HepG2 (cell line): Measurements from ENCODE around the gene ERLIN1. TPM values are rescaled to one million over a fixed set of nuclear protein-coding genes. Genes with fewer than 3 reads are reported as not detected.

Experiments
- ATF6 ChIP-seq: sonication (generic); formaldehyde crosslinking; conservative IDR thresholded peaks from 2 replicates; pipeline ENCODE4 v1.4.0; 2020; ENCODE audit warnings: missing genetic modification reagents
- BCL3 ChIP-seq: sonication (generic); formaldehyde crosslinking; IDR thresholded peaks from 2 replicates; pipeline ENCODE4 v1.5.1; 2020; ENCODE audit warnings: mild to moderate bottlenecking, missing genetic modification reagents, moderate library complexity
- CBX2 ChIP-seq, 2 experiments: fragments of 200-600 bp in 1 of 2; sonication (generic); formaldehyde crosslinking in 1 of 2; IDR thresholded peaks; 2 replicates each; pipeline versions ENCODE4 v1.7.0 to v1.8.1; 2018 to 2022; ENCODE audit warnings: low read depth in 2 of 2, low read length in 1 of 2, mild to moderate bottlenecking in 1 of 2, missing genetic modification reagents in 1 of 2
- ETS1 ChIP-seq: sonication (generic); formaldehyde crosslinking; IDR thresholded peaks from 2 replicates; pipeline ENCODE4 v1.4.0; 2020; ENCODE audit warnings: missing genetic modification reagents
- FOXA1 ChIP-seq, 2 experiments: fragments of 450-650 bp in 1 of 2; sonication (generic) in 1 of 2; formaldehyde crosslinking in 1 of 2; IDR thresholded peaks; 2 replicates each; pipeline versions ENCODE4 v1.4.0 to v1.6.1; 2016 to 2020; ENCODE audit warnings: missing genetic modification reagents in 1 of 2
- HOXA9 ChIP-seq: sonication (generic); formaldehyde crosslinking; IDR thresholded peaks from 2 replicates; pipeline ENCODE4 v1.8.1; 2022; ENCODE audit warnings: missing genetic modification reagents, mild to moderate bottlenecking, moderate library complexity, borderline replicate concordance
- IKZF1 ChIP-seq: fragments of 450-650 bp; IDR thresholded peaks from 2 replicates; pipeline ENCODE4 v1.7.1; 2016
- KLF12 ChIP-seq: sonication (generic); formaldehyde crosslinking; IDR thresholded peaks from 2 replicates; pipeline ENCODE4 v1.4.0; 2020; ENCODE audit warnings: missing genetic modification reagents, borderline replicate concordance
- MAFF ChIP-seq: IDR thresholded peaks from 2 replicates; pipeline ENCODE4 v1.6.1; 2011; ENCODE audit warnings: low read depth, low read length, improper control_type of control experiment
- MIXL1 ChIP-seq: IDR thresholded peaks from 2 replicates; pipeline ENCODE4 v1.6.1; 2016
- NCOA5 ChIP-seq: sonication (generic); formaldehyde crosslinking; IDR thresholded peaks from 2 replicates; pipeline ENCODE4 v1.4.0; 2020; ENCODE audit warnings: missing genetic modification reagents
- REL ChIP-seq: sonication (generic); formaldehyde crosslinking; conservative IDR thresholded peaks from 2 replicates; pipeline ENCODE4 v1.8.0; 2022; ENCODE audit warnings: mild to moderate bottlenecking, missing genetic modification reagents, moderate library complexity
- ZC3H13 ChIP-seq: sonication (generic); formaldehyde crosslinking; IDR thresholded peaks from 2 replicates; pipeline ENCODE4 v1.8.1; 2023; ENCODE audit warnings: mild to moderate bottlenecking, missing genetic modification reagents, moderate library complexity
- ZNF512B ChIP-seq: sonication (generic); formaldehyde crosslinking; IDR thresholded peaks from 2 replicates; pipeline ENCODE4 v1.5.1; 2020; ENCODE audit warnings: missing genetic modification reagents, mild to moderate bottlenecking, borderline replicate concordance
- ZNF513 ChIP-seq: sonication (generic); formaldehyde crosslinking; conservative IDR thresholded peaks from 2 replicates; pipeline ENCODE4 v1.5.0; 2020; ENCODE audit warnings: missing genetic modification reagents
- ZNF563 ChIP-seq: sonication (generic); formaldehyde crosslinking; IDR thresholded peaks from 2 replicates; pipeline ENCODE4 v1.8.0; 2022; ENCODE audit warnings: mild to moderate bottlenecking, moderate library complexity, missing genetic modification reagents
- ZNF644 ChIP-seq: IDR thresholded peaks from 2 replicates; pipeline ENCODE4 v1.6.1; 2016; ENCODE audit warnings: low read depth
- ZNF792 ChIP-seq: IDR thresholded peaks from 2 replicates; pipeline ENCODE4 v1.6.1; 2016
- polyA plus RNA-seq, 8 experiments: library from polyadenylated mRNA; depleted of rRNA in 3 of 8; stranded (reverse) in 7 of 8; unstranded in 1 of 8; fragments of >200 nt; fragmentation: Illumina TruSeq in 4 of 8; extraction: Trizol in 4 of 8; gene quantifications; 2 replicates each; pipeline versions ENCODE4 v1.2.1 to v1.2.3, GENCODE V29; 2011 to 2016; ENCODE audit warnings: low read depth in 4 of 8, missing spikeins in 1 of 8, mixed read lengths in 1 of 8; ENCODE audit not compliant: insufficient read depth in 1 of 8
- total RNA-seq, 5 experiments: library from RNA; depleted of rRNA; stranded (reverse); fragments of >200 nt; fragmentation: Illumina TruSeq; extraction: Trizol; gene quantifications; 2 replicates each; pipeline ENCODE4 v1.2.3, GENCODE V29; 2016; ENCODE audit warnings: low read depth in 1 of 5

ERLIN1 gene
- total and polyA plus RNA-seq, 2 of the 13 experiments (the other 11 are each of a cell fraction or from before 2014, with no cell fraction given): 56.8 to 69.3 TPM

GRCh38 chr10:100186253-100187212 is 704 bp upstream of the ERLIN1 start (continued):
- no peak for TF ChIP-seq ZNF513 (CRISPR knock-in tag)
- no peak for TF ChIP-seq ATF6
- TF ChIP-seq CBX2 (IDR thresholded peaks at IDR 0.05; ENCODE audit: low read depth, low read length): no peak
- no peak for TF ChIP-seq CBX2 (CRISPR knock-in tag; IDR thresholded peaks at IDR 0.05; ENCODE audit: low read depth)
- TF ChIP-seq HOXA9: no peak
- no peak for TF ChIP-seq BCL3 (CRISPR knock-in tag)
- no peak for TF ChIP-seq ZNF644
- no peak for TF ChIP-seq ETS1 (CRISPR knock-in tag)
- TF ChIP-seq ZNF512B (CRISPR knock-in tag): no peak
- TF ChIP-seq IKZF1: no peak
- TF ChIP-seq KLF12: no peak
- TF ChIP-seq MIXL1 (CRISPR knock-in tag): no peak
- no peak for TF ChIP-seq NCOA5 (CRISPR knock-in tag)
- TF ChIP-seq FOXA1 (IDR thresholded peaks at IDR 0.05): no peak
- no peak for TF ChIP-seq FOXA1 (CRISPR knock-in tag; IDR thresholded peaks at IDR 0.05)
- TF ChIP-seq MAFF: no peak
- no peak for TF ChIP-seq REL (CRISPR knock-in tag)
- no peak for TF ChIP-seq ZNF792 (CRISPR knock-in tag)
- no peak; the same call in 1 of the 2 replicates for TF ChIP-seq ZC3H13 (CRISPR knock-in tag)
- TF ChIP-seq ZNF563 (CRISPR knock-in tag): no peak
